Measurements from ENCODE around the gene CELF4.

The CELF4 gene

DNA sequence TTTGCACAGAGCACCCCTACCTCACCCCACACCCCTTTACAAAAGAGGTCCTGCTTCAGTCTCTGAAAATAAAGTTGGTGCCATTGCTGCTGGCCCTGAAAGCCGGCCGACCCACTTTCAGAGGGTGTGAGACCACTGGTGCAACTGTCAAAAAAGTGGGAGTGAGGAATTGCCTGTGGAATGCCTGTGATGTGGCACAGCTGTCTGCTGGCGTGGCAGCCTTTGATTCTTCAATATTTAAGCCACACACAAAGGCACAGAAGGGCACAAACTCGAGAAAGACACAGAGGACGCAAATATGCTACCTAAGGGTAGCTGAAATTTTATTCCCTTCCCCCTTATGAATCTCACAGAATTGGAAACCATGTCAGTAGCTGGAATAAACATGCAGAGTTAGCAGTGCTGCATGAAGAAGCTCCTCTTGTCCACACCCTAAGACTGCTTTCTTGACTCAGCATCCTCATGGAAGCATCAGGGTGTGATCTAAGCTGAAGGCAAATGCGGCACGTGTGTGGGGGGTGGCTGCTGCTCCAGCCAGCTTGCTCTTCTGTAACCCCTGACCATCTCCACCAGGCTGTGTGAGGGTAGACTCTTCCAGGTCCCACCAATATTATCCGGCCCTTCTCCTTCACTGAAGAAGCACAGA lies 92.3 kb downstream of the CELF4 start:
- in situ Hi-C loops (cut with HindIII; ENCODE audit: low pct_ligation_motif_present, low sequenced_read_pairs), result no loop called here
- Histone ChIP-seq H3K27ac (no peak overlapping the region), H3K4me3 (ENCODE audit: low read depth, low read length) (no peak overlapping the region), H3K36me3 (replicated peaks) (no peaks in the 10 kb centered on the region), H3K27me3 (replicated peaks) (no peaks in the 10 kb centered on the region)
- no peak for DNase-seq
- TF ChIP-seq, protein P1, sequence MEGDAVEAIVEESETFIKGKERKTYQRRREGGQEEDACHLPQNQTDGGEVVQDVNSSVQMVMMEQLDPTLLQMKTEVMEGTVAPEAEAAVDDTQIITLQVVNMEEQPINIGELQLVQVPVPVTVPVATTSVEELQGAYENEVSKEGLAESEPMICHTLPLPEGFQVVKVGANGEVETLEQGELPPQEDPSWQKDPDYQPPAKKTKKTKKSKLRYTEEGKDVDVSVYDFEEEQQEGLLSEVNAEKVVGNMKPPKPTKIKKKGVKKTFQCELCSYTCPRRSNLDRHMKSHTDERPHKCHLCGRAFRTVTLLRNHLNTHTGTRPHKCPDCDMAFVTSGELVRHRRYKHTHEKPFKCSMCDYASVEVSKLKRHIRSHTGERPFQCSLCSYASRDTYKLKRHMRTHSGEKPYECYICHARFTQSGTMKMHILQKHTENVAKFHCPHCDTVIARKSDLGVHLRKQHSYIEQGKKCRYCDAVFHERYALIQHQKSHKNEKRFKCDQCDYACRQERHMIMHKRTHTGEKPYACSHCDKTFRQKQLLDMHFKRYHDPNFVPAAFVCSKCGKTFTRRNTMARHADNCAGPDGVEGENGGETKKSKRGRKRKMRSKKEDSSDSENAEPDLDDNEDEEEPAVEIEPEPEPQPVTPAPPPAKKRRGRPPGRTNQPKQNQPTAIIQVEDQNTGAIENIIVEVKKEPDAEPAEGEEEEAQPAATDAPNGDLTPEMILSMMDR (IDR thresholded peaks at IDR 0.05; ENCODE audit: low read depth, low read length, missing control alignments), result no peak

- no peak for DNase-seq
- H3K4me3 ChIP-seq (ENCODE audit: low read depth, low read length), result no peak overlapping the region
- no peak overlapping the region for H3K27ac ChIP-seq
- H3K27me3 ChIP-seq (replicated peaks), result no peaks in the 10 kb centered on the region
- in situ Hi-C loops (cut with HindIII; ENCODE audit: low pct_ligation_motif_present, low sequenced_read_pairs), result no loop called here
- TF ChIP-seq, protein P1 (IDR thresholded peaks at IDR 0.05; ENCODE audit: low read depth, low read length, missing control alignments), result no peak
- H3K36me3 ChIP-seq (replicated peaks), result no peaks in the 10 kb centered on the region
Observed at GRCh38 chr18:37471637-37472036, 94.0 kb downstream of the CELF4 start.

GRCh38 chr18:37470986-37471385 lies 94.6 kb downstream of the CELF4 start:
- H3K4me3 ChIP-seq (ENCODE audit: low read depth, low read length), result no peak overlapping the region
- TF ChIP-seq, protein P1 (IDR thresholded peaks at IDR 0.05; ENCODE audit: low read depth, low read length, missing control alignments), result no peak
- in situ Hi-C loops (cut with HindIII; ENCODE audit: low pct_ligation_motif_present, low sequenced_read_pairs), result no loop called here
- H3K36me3 ChIP-seq (replicated peaks), result no peaks in the 10 kb centered on the region
- DNase-seq, result no peak
- H3K27me3 ChIP-seq (replicated peaks), result no peaks in the 10 kb centered on the region
- H3K27ac ChIP-seq, result no peak overlapping the region

- TF ChIP-seq, protein P1 (IDR thresholded peaks at IDR 0.05; ENCODE audit: low read depth, low read length, missing control alignments), result no peak
- Histone ChIP-seq H3K4me3 (ENCODE audit: low read depth, low read length) (no peak overlapping the region), H3K27ac (no peak overlapping the region), H3K36me3 (replicated peaks) (no peaks in the 10 kb centered on the region), H3K27me3 (replicated peaks) (no peaks in the 10 kb centered on the region)
- no peak for DNase-seq
- in situ Hi-C loops (cut with HindIII; ENCODE audit: low pct_ligation_motif_present, low sequenced_read_pairs), result no loop called here
Observed at GRCh38 chr18:37467002-37467662, 98.5 kb downstream of the CELF4 start.

DNA sequence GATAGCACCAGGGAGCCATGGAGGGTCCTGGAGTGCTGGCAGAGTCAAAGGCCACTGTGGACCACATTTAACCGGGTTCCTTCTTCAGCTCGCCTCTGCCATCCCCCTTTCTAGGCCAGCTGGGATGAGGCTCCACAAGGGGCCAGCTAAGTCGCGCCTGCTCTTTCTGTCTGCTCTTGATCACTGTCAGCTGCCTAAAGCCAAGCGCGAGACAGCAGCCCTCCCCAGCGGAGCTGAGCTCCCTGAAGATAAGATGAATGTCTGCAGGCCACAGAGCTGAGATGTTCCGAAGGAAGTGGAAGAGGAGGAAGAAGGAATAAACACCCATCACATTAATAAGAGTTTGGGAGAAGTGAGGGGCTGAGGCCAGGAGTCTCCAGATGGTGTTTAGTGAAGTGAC lies 99.6 kb downstream of the CELF4 start:
- Histone ChIP-seq H3K36me3 (replicated peaks) (no peaks in the 10 kb centered on the region), H3K27ac (no peak overlapping the region), H3K4me3 (ENCODE audit: low read depth, low read length) (no peak overlapping the region), H3K27me3 (replicated peaks) (no peaks in the 10 kb centered on the region)
- in situ Hi-C loops (cut with HindIII; ENCODE audit: low pct_ligation_motif_present, low sequenced_read_pairs), result no loop called here
- TF ChIP-seq, protein P1 (IDR thresholded peaks at IDR 0.05; ENCODE audit: low read depth, low read length, missing control alignments), result no peak
- no peak for DNase-seq
